ENCODE data around the gene MAPKAP1. TPM values are rescaled to one million over a fixed set of nuclear protein-coding genes. Genes with fewer than 3 reads are reported as not detected.
A peak's percentile ranks its signal among the peaks of the same experiment; 100 is the strongest.

The MAPKAP1 gene
- total RNA-seq, 1 donor from 2014 or later, result 74.6 TPM

DNA sequence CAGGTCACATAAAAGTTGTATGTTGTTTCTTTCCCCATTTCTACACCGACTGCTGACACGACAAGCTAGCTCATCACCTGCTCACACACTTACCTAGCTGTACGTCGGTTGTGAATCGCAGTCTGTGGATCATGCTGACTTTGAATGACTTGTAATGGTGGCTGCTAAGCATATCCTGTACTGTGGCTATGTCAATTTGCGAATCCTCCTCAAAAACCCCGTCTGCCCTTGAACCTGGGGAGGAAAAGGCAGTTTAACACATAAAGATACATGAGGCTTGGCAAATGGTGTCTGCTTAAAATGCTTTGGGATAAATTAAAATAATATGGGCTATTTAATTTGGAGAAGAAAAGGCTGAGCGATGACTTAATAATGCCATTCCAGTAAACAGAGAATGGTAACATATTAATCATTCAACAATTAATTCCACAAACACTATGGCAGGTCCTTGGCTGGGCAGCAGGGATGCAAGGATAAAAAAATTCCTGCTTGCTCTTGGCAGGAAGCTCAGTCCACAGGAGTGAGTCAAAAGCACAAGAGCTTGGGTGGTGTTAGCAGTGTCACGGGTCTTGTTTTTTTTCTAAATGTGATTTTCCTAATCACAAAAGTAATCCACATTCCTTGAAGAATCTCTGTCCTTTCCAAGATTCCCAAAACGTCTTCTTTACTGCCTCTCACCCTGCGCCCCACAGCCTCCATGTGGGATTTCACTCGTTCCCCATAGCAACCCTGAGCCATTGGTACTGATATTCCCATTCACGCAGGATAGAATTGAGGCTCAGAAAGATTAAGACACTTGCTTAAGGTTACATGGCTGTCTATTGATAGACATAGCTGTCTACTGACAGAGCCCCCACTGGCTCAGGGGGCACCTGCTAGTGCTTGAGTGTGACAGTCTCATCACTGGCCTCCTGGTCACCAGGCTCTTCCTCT is 222.4 kb downstream of the MAPKAP1 start:
- TF ChIP-seq, protein P1, sequence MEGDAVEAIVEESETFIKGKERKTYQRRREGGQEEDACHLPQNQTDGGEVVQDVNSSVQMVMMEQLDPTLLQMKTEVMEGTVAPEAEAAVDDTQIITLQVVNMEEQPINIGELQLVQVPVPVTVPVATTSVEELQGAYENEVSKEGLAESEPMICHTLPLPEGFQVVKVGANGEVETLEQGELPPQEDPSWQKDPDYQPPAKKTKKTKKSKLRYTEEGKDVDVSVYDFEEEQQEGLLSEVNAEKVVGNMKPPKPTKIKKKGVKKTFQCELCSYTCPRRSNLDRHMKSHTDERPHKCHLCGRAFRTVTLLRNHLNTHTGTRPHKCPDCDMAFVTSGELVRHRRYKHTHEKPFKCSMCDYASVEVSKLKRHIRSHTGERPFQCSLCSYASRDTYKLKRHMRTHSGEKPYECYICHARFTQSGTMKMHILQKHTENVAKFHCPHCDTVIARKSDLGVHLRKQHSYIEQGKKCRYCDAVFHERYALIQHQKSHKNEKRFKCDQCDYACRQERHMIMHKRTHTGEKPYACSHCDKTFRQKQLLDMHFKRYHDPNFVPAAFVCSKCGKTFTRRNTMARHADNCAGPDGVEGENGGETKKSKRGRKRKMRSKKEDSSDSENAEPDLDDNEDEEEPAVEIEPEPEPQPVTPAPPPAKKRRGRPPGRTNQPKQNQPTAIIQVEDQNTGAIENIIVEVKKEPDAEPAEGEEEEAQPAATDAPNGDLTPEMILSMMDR (IDR thresholded peaks at IDR 0.05; ENCODE audit: unreplicated experiment), result no peak
- peaks cover 8% of the 10 kb centered on the region for H3K4me1 Mint-ChIP-seq (ENCODE audit: low read depth)

DNA sequence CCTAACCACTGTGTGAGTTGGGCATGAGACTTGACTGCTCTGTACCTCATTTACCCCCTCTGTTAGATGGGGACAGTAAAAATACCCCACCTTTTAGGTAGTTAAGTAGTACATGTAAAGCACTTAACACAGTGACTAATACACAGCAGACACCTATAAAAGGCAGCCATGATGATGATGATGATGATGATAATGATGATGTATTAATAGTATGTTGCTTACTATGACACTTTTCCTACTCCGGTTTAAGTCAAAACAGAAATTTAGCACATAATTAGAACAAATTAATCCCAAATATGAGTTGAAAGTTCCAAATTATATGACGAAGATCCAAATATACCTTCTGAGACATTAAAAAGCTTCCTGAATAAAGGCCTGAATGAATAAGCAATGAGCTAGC is 223.3 kb downstream of the MAPKAP1 start:
- H3K4me3 Mint-ChIP-seq (ENCODE audit: low read depth), result no peak overlapping the region
- H3K36me3 Mint-ChIP-seq (ENCODE audit: insufficient read depth), result peaks cover 11% of the 10 kb centered on the region
- DNase-seq (ENCODE audit: low spot score, unreplicated experiment), result no peak
- H3K27ac Mint-ChIP-seq, result no peak overlapping the region
- no peaks in the 10 kb centered on the region for H3K9me3 Mint-ChIP-seq (ENCODE audit: low read depth)
- H3K27me3 Mint-ChIP-seq, result no peaks in the 10 kb centered on the region
- TF ChIP-seq, protein P1 (IDR thresholded peaks at IDR 0.05; ENCODE audit: unreplicated experiment), result no peak
- peaks cover 6% of the 10 kb centered on the region for H3K4me1 Mint-ChIP-seq (ENCODE audit: low read depth)

More for the DNA sequence above, 222.4 kb downstream of the MAPKAP1 start:
- no peak for DNase-seq (ENCODE audit: low spot score, unreplicated experiment)
- no peaks in the 10 kb centered on the region for H3K27me3 Mint-ChIP-seq
- H3K27ac Mint-ChIP-seq, result no peak overlapping the region
- H3K9me3 Mint-ChIP-seq (ENCODE audit: low read depth), result no peaks in the 10 kb centered on the region
- H3K36me3 Mint-ChIP-seq (ENCODE audit: insufficient read depth), result peaks cover 11% of the 10 kb centered on the region
- H3K4me3 Mint-ChIP-seq (ENCODE audit: low read depth), result no peak overlapping the region

DNA sequence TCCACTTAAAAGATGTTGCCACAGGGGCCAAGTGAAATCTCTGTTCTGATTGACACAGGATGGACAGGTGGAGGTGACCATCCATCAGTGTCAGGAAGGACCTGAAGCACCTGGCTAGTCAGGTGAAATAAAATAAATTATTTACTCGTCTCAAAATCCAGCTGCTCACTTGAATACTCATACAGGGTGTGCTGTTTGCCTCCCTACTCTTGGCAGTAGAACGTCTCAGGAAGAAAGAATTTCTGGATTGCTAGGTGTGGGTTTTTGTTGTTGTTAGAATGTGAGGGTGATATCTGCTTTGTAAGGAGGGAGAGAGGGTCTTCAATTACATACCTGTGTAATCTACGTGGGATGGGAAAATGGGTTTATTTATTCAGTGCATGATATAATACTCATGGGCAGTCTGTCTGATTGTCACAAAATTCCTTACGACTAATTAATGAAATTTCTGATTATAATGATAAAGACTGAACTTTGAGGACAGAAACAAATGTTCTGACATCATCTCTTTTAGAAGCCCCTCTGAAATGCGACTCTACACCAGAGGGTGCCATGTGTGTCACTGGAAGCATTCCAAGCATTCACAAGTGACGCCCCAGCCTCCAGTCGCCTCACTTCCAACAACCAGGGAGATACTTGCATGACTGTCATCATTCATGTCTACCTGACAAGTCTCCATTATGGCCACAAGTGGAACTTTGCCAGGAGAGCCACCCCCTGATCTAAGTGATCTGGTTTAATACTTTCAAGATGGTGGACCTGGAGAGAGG is 227.0 kb downstream of the MAPKAP1 start:
- DNase-seq (ENCODE audit: low spot score, unreplicated experiment), result no peak
- peaks cover 16% of the 10 kb centered on the region for H3K36me3 Mint-ChIP-seq (ENCODE audit: insufficient read depth)
- H3K4me1 Mint-ChIP-seq (ENCODE audit: low read depth), result peaks cover 31% of the 10 kb centered on the region
- no peak overlapping the region for H3K4me3 Mint-ChIP-seq (ENCODE audit: low read depth)
- no peaks in the 10 kb centered on the region for H3K27me3 Mint-ChIP-seq
- no peak overlapping the region for H3K27ac Mint-ChIP-seq
- no peaks in the 10 kb centered on the region for H3K9me3 Mint-ChIP-seq (ENCODE audit: low read depth)
- TF ChIP-seq, protein P1 (IDR thresholded peaks at IDR 0.05; ENCODE audit: unreplicated experiment), result no peak

GRCh38 chr9:125477089-125477544 is 229.9 kb downstream of the MAPKAP1 start:
- Mint-ChIP-seq H3K9me3 (ENCODE audit: low read depth) (no peaks in the 10 kb centered on the region), H3K27me3 (no peaks in the 10 kb centered on the region), H3K4me1 (ENCODE audit: low read depth) (peaks cover 54% of the 10 kb centered on the region), H3K4me3 (ENCODE audit: low read depth) (no peak overlapping the region), H3K36me3 (ENCODE audit: insufficient read depth) (peaks cover 12% of the 10 kb centered on the region), H3K27ac (peak overlapping the region; percentile 59)
- no peak for DNase-seq (ENCODE audit: low spot score, unreplicated experiment)
- TF ChIP-seq, protein P1 (IDR thresholded peaks at IDR 0.05; ENCODE audit: unreplicated experiment), result no peak

DNA sequence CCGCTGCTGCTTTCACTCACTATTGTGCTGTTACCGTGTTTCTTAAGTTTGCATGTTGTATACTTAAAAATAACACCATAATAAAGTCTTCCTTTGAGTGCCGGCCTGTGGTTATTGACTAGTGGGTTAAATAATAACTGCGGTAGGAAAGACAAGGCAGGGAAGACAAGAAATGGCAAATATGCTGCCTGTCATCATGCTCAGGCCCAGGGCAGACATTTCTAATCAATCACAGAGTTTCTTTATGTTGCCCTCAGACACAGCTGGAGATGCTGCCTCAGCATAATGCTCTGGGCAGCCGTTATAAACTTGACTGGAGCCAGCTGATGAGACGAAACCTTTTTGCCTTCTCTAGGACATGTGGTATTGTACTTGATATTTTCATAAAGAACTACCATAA is 230.4 kb downstream of the MAPKAP1 start:
- TF ChIP-seq, protein P1 (IDR thresholded peaks at IDR 0.05; ENCODE audit: unreplicated experiment), result no peak
- peaks cover 59% of the 10 kb centered on the region for H3K4me1 Mint-ChIP-seq (ENCODE audit: low read depth)
- no peaks in the 10 kb centered on the region for H3K9me3 Mint-ChIP-seq (ENCODE audit: low read depth)
- DNase-seq (ENCODE audit: low spot score, unreplicated experiment), result no peak
- H3K4me3 Mint-ChIP-seq (ENCODE audit: low read depth), result no peak overlapping the region
- H3K36me3 Mint-ChIP-seq (ENCODE audit: insufficient read depth), result peaks cover 12% of the 10 kb centered on the region
- no peaks in the 10 kb centered on the region for H3K27me3 Mint-ChIP-seq
- peak overlapping the region; percentile 81 for H3K27ac Mint-ChIP-seq

All from progenitor cell of endocrine pancreas (in vitro differentiated cells).